ENCODE results near the gene ASCL2.

The ASCL2 gene

GRCh38 chr11:2271327-2272227 lies 1.2 kb upstream of the ASCL2 start:
- no peak for DNase-seq

GRCh38 chr11:2271077-2271326 lies 614 bp upstream of the ASCL2 start:
- no peak for DNase-seq

DNA sequence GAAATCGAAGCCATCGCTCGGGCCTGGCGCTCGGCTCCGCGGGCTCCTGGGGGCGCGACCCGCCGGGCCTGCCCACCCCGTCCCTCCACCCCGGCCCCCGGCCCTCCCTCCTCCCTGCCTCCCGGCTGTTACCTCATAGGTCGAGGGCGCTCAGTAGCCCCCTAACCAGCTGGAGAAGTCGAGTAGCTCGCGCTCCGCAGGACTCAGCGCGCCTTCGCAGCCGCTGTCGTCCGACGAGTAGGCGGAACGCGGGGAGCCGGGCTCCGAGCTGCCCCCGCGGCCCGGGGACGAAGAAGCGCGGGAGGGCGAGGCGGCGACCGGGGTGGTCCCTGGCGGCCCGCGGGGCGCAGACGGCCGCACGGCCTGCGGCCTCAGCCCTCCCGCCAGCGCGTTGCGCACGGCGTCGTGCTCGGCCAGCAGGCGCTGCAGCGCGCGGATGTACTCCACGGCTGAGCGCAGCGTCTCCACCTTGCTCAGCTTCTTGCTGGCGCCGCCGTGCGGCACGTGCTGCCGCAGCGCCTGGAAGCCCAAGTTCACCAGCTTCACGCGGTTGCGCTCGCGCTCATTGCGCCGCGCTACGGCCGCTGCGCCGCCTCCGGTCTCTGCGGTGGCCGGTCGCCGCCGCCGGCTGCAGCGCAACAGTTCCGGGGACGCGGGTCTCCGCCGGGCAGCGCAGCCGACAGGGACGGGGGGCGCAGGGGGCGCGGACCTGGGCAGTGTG lies 627 bp downstream of the ASCL2 start:
- peak; percentile 1 for DNase-seq

GRCh38 chr11:2268729-2269600 lies 1.4 kb downstream of the ASCL2 start:
- no peak for DNase-seq

DNA sequence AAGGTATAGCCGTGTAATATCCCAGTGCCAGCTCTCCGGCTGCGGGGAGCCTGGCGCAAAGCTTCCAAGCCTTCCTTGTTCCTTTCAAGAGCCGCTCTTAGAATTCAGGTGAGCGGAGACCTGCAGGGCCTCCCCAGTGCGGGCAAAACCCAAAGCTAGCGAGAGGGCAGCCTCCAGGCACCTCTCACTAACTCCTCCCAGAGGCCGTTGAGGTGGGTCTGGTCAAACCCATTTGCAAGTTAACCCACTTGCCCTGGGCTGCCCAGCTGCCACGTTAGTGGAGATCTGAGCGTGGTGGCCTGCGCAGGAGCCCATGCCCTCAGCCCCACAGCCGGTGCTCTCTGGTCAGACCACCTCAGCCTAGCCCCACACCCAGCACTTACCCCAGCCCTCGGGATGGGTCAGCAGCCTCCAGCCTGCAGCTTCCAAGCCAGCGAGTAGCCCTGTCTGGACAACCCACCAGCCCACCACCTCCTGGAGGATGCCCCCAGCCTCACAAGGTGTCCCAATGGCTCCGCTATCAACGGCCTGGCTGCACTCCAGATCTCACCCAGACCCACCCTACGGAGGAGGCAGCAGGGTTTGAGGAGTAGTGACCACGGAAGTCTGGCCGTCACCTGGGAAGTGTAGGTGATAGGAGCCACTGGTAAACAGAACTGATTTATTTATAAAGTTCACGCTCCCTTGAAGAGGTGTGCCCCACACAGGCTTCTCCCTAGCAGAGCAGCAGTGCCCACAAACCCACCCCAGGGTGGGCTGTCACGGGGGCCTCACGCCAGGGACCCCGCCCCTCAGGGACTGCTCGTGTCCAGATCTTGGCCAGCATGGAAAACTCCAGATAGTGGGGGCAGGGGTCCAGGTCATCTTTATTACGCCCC lies 2.3 kb downstream of the ASCL2 start:
- no peak for DNase-seq

DNA sequence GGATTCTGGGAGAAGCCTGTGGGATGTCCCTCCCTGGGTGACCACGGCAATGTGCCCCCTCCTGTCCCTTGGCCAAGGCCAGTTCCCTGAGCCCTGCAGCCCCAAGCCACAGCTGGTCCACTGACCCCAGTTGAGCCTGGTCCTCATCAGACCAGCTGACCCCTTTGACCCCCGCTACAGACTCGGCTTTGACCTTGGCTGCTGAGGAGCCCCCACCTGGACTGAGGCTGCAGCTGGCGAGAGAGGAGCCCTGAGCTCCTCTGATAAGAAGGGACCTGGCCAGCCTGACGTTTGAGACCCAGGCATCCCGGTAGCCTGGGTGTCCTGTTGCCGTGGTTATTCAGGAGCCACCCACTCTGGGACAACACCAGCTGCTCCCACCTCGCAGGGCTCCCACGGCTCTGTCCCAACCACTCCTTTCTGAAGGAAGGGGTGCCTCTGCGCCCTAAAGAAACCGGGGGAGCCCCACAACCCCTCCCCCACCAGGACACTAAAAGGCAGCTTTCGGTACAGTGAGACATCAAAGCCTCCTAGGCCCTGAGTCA lies 3.0 kb downstream of the ASCL2 start:
- no peak for DNase-seq

- DNase-seq = no peak
These were observed 3.6 kb downstream of the ASCL2 start for GRCh38 chr11:2266586-2267305.

- no peak for DNase-seq
These were observed 4.4 kb downstream of the ASCL2 start for GRCh38 chr11:2265854-2266585.

DNA sequence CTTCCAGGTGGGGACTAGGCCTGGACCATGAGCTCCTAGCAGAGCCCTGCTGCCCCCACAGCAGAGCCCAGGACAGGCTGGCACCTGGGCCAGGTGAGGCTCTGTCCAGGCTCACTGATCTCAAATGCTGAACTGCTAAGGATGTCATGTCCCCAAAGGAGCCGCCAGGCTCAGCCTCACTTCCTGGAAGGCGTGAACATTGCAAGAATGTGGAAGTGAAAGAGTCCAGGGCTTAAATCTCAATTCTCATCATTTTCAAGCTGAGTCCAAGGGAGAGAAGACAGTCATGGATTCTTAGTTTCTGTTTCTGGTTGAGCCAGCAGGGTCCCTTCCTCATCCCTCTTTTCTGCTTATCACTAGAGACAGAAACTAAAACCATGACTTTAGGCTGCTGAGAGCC lies 5.0 kb downstream of the ASCL2 start:
- DNase-seq = no peak

- DNase-seq = no peak
These were observed 5.9 kb downstream of the ASCL2 start for GRCh38 chr11:2264366-2265053.

DNA sequence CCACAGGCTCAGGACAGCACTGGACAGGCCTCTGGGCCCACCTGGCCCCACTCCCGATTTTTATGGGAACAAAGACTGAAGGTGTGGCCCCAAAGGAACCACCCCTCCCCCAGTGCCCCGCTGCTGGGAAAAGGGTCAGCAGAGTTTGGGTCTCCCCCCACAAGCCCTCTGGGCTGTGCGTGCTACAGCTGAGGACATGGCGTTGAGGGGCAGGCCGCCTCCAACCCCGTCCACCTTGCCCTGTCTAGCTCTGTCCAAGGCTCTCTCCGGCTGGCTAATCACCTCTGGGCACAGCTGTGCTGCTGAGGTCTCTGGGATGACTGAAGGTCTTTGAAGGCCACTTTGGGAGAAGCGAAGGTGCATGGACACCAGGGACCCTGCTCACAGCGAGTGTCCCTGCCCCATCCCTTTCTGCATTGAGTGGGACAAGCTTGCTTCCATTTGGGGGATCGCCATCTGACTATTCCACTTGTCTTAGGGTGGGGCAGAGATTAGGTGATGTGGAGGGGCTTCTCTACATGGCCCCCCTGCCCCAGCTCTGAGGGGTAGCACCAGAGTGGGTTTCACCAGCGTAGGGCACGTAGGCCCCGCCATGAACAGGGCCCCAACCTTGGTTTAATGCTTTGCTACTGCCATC lies 6.5 kb downstream of the ASCL2 start:
- no peak for DNase-seq

DNA sequence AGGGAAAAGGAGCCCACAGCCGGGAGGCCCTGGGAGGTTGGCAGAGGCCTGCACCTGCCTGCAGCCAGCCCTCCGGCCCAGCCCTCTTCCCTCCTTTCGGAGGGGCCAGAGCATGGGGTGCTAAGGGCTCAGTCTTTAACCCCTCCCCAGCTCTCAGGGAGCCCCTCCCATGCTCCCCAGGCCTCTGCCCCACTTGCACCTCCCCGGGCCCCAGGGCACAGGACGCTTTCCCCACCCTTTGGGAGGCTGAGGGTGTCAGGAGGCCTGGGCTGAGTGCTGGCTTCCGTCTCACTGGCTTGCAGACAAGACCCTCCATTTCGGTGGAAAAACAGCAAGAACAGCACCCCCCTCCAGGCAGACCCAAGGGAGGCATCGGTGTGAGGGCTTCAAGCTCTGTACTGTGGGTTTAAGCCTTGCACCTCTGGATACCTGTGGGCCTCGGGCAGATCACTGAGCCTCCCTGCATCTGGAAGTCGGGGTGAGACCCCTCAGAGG lies 7.3 kb downstream of the ASCL2 start:
- no peak for DNase-seq

DNA sequence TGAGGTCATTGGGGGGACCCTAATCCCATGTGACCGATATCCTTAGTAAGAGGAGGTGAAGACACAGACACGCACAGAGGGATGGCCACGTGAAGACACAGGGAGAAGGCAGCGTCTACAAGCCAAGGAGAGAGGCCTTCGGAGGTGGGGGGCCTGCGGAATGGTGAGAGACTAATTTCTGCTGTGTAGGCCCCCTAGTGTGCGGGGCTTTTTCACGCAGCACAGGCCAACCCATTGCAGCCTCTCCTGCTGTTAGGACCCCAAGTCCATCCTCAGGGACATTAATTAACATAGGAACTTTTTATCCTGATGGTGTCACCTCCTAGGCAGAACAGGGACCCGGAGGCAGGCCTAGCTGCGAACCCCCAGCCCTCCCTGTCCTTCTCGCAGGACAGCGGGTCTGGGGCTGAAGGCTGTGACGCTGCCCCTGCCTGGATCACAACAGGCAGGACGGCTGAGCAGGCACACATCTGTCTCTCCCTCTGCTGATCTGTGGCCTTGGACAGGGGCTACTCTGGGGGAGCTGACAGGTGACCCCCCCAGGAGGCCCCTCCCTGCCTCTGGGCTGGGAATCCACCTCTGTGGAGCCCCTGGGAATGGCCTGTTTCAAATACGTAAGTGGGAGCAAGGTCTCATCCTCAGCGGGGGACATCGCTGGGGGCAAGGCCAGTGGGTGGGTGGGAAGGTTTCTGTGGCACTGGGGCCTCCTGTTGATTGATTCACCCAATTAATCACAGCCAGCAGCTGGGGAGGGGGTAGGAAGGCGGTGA lies 7.9 kb downstream of the ASCL2 start:
- DNase-seq = no peak

DNA sequence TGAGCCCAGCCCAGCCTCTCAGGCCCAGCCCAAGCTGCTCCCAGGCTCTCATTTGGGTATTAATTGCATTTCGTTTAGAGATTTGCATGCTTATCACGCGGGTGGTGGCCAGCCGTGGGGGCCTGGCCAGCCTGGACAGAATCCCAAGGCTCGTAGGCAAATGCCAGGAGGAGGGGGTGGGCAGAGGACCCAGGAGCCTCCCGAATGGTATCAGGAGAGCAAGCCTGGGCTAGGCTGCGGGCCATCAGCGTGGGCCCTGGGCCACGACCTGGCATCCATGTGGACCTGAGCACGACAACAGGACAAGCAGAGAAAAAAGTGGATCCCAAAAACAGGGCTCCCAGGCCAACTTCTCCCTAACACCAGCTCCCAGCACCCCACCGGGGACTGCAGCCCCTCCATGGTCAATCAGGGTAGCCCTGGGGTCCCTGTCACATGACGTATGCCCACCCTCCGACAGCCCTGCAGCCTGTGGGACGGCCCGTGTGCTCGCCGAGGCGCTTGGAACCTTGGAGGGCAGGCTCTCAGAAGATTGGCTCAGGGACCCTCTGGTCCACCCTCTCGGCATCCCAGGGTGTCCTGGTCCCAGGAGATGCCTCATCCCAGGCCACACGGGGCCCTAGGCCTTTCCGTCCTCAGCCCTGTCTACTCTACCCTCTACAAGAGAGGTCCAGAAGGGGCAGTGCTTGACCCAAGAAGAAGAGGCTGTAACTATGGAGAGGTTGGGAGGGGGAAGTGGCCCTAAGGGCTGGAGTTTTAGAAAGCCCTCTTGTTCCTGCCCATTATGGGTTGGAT lies 8.8 kb downstream of the ASCL2 start:
- DNase-seq = no peak

DNA sequence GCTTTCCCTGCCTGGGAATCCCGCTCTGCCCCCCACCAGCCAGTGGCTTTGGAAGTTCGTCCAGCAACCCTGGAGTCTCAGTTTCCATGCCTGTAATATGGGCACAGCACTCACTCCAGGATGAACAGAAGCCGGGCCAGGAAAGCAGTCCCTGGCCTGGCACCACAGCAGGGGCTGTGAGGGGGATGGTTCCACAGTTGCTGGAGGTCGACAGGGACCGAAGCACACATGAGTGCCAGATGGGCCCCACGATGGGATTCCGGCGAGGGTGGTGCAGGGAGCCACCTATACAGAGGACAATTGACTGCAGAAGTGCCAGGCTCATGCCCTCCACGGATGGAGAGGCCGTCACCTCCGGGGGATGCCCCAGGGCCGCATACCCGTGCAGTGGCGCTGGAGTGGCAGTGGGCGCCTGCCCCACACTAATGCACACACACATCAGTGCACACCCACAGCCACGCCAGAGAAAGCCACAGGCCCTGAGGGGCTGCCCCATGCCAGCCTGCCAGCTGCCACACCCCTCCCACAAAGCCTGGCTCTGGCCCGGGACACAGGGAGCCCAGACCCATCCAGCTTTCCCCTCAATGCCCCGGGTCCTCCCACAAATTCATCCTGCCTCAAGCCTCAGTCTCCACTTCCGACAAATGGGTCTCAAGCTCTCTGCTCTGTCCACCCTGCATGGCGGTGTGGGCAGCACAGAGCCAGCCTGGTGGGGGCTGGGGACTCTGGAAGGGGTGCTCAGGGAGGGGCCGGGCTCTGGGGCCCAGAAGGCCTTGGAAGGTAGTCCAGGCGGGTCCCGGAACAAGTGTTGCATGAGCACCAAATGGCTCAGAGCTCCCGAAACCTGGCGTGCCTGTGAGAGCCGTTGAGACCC lies 9.7 kb downstream of the ASCL2 start:
- DNase-seq = no peak

DNA sequence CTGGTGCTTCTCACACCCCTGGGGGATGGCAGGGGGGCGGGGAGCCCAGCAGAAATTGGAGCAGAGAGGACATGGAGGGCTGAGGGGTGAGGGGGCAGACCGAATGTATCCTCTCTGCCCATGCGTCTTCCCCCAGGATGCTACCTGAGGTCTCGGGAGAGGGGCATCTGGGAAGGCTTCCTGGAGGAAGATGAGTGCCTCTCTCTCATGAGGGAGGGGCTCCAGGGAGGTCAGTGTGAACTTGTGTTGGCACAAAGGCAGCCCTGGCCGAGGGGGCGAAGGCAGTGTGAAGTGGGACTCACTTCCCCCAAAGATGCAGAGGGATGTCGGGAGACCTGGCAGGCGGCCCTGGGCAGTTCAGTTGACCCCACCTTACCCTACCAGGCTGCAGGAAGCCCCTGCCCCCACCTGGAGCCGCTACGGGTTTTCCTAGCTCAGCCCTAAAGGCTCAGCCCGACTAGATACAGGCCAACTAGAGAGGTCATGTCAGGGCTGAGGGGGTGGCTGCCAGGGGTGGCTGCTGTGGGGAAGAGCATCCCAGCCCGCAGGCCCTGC lies 10.4 kb downstream of the ASCL2 start:
- DNase-seq = no peak

GRCh38 chr11:2259466-2259830 lies 10.9 kb downstream of the ASCL2 start:
- no peak for DNase-seq
